ENCODE measurements around the gene PIR.

DNA sequence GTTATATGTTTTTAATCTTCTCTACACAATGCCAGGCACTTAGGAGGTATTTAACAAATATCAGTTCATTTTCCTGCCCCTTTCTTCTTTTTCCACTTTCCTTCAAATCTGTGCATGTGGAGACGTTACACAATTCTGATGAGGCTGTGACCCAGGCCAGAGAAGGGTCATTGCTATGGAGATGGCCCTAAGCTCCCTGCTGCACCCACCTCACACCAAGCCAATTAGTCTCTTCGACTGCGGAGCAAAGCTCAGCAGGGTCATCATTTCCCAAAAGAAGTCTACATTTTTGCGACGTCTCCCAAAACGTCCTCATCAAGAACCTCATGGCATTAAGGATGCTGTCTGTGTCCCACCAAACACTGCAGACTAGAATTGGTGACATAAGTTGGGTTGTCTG lies 80.0 kb downstream of the PIR start:
- TF ChIP-seq, protein P1, sequence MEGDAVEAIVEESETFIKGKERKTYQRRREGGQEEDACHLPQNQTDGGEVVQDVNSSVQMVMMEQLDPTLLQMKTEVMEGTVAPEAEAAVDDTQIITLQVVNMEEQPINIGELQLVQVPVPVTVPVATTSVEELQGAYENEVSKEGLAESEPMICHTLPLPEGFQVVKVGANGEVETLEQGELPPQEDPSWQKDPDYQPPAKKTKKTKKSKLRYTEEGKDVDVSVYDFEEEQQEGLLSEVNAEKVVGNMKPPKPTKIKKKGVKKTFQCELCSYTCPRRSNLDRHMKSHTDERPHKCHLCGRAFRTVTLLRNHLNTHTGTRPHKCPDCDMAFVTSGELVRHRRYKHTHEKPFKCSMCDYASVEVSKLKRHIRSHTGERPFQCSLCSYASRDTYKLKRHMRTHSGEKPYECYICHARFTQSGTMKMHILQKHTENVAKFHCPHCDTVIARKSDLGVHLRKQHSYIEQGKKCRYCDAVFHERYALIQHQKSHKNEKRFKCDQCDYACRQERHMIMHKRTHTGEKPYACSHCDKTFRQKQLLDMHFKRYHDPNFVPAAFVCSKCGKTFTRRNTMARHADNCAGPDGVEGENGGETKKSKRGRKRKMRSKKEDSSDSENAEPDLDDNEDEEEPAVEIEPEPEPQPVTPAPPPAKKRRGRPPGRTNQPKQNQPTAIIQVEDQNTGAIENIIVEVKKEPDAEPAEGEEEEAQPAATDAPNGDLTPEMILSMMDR (conservative IDR thresholded peaks at IDR 0.05; ENCODE audit: low read depth, low read length): no peak
- no peak for TF ChIP-seq EZH2 (IDR thresholded peaks at IDR 0.05; ENCODE audit: borderline replicate concordance, low read depth, low read length, poor library complexity, severe bottlenecking)

Data from A673 (cell line).